Tibial nerve (tissue), 4 donors: Measurements from ENCODE around the gene KMO. TPM values are rescaled to one million over a fixed set of nuclear protein-coding genes. Genes with fewer than 3 reads are reported as not detected.

Experiments
- DNase-seq, 2 donors: peaks; one replicate each; pipeline ENCODE4 v3.0.0-alpha.2; 2019; ENCODE audit warnings: low spot score in 2 of 2
- H3K27ac ChIP-seq, 4 donors: fragments of 200-600 bp; sonication (generic) in 3 of 4; one replicate each; pipeline ENCODE4 v1.5.1; 2017 to 2019; ENCODE audit warnings: mild to moderate bottlenecking in 1 of 4
- H3K27me3 ChIP-seq, 2 donors: fragments of 200-600 bp; sonication (generic) in 1 of 2; one replicate each; pipeline versions ENCODE4 v1.5.1 to v1.6.0; 2017 to 2019
- H3K36me3 ChIP-seq, 3 donors: fragments of 200-600 bp; sonication (generic); one replicate each; pipeline ENCODE4 v1.5.1; 2018 to 2019
- H3K4me1 ChIP-seq, 4 donors: fragments of 200-600 bp; sonication (generic) in 3 of 4; one replicate each; pipeline ENCODE4 v1.5.1; 2017 to 2019
- H3K4me3 ChIP-seq, 4 donors: fragments of 200-600 bp; sonication (generic) in 3 of 4; one replicate each; pipeline ENCODE4 v1.5.1; 2017 to 2019; ENCODE audit warnings: mild to moderate bottlenecking in 1 of 4, moderate library complexity in 1 of 4
- H3K9me3 ChIP-seq, 4 donors: fragments of 200-600 bp; sonication (generic) in 3 of 4; one replicate each; pipeline ENCODE4 v1.5.1; 2017 to 2019
- CTCF ChIP-seq, 5 experiments: fragments of 200-600 bp in 3 of 5; fragments of 450-650 bp in 2 of 5; sonication (generic) in 3 of 5; IDR thresholded peaks; one replicate each; pipeline ENCODE4 v1.5.1; 2016 to 2019; ENCODE audit warnings: antibody characterized with exemption in 5 of 5, mild to moderate bottlenecking in 3 of 5, moderate library complexity in 2 of 5
- EP300 ChIP-seq, 2 donors: sonication (generic); formaldehyde crosslinking; IDR thresholded peaks; one replicate each; pipeline ENCODE4 v1.6.1; 2017; ENCODE audit warnings: antibody characterized with exemption in 2 of 2, mild to moderate bottlenecking in 1 of 2
- POLR2A ChIP-seq, 2 donors: fragments of 450-650 bp; IDR thresholded peaks; one replicate each; pipeline ENCODE4 v1.6.1; 2017; ENCODE audit warnings: antibody characterized with exemption in 2 of 2, mild to moderate bottlenecking in 2 of 2, moderate library complexity in 2 of 2
- WGBS, 2 donors: methylation state at CpG; one replicate each; pipeline ENCODE4 v1.1.5; 2018; 5-methylcytosine and 5-hydroxymethylcytosine counted together
- total RNA-seq, 4 donors: library from RNA; depleted of rRNA; stranded (reverse); fragments of >200 nt; gene quantifications; one replicate each; pipeline ENCODE4 v1.1.0, GENCODE V29; 2016

Gene KMO
- total RNA-seq, 4 donors from 2014 or later, result 0.20 to 4.4 (median 1.8) TPM

GRCh38 chr1:241608379-241609033 lies 76.3 kb downstream of the KMO start:
- H3K27me3 ChIP-seq, result no peaks in the 10 kb centered on the region

GRCh38 chr1:241610056-241610815 lies 78.1 kb downstream of the KMO start:
- DNase-seq, result no peak
- Histone ChIP-seq H3K36me3 (no peaks in the 10 kb centered on the region), H3K4me1 (peaks cover 0 to 6% (median 0%) of the 10 kb centered on the region in 4 donors), H3K27ac (no peak overlapping the region), H3K9me3 (no peaks in the 10 kb centered on the region), H3K4me3 (no peak overlapping the region), H3K27me3 (no peaks in the 10 kb centered on the region)
- WGBS, 2 donors, result 59 to 62% methylated on average over 8 of the region's 8 CpGs
- TF ChIP-seq CTCF (IDR thresholded peaks at IDR 0.05), result no peak

More at GRCh38 chr1:241608379-241609033, 76.3 kb downstream of the KMO start:
- no peaks in the 10 kb centered on the region for H3K9me3 ChIP-seq
- H3K4me1 ChIP-seq, result peaks cover 0 to 16% (median 0%) of the 10 kb centered on the region in 4 donors
- DNase-seq, result no peak
- WGBS, 2 donors, result 34 to 37% methylated on average over 3 of the region's 3 CpGs
- no peak overlapping the region for H3K27ac ChIP-seq
- no peak for TF ChIP-seq POLR2A (IDR thresholded peaks at IDR 0.05)
- peaks cover 0 to 3% (median 0%) of the 10 kb centered on the region in 3 donors for H3K36me3 ChIP-seq
- H3K4me3 ChIP-seq, result no peak overlapping the region

GRCh38 chr1:241611063-241611462 lies 78.9 kb downstream of the KMO start:
- no peak overlapping the region for H3K27ac ChIP-seq
- H3K27me3 ChIP-seq, result no peaks in the 10 kb centered on the region
- TF ChIP-seq POLR2A (IDR thresholded peaks at IDR 0.05) (no peak), EP300 (IDR thresholded peaks at IDR 0.05) (no peak), CTCF (IDR thresholded peaks at IDR 0.05) (peak; percentile 46 to 78 (median 61))
- 7 to 10% methylated on average over 3 of the region's 3 CpGs for WGBS, 2 donors
- peak in 1 of 2 donors; percentile 48 for DNase-seq
- H3K4me3 ChIP-seq, result no peak overlapping the region
- H3K36me3 ChIP-seq, result no peaks in the 10 kb centered on the region
- H3K9me3 ChIP-seq, result no peaks in the 10 kb centered on the region
- H3K4me1 ChIP-seq, result peaks cover 0 to 6% (median 0%) of the 10 kb centered on the region in 4 donors

GRCh38 chr1:241611736-241612135 lies 79.6 kb downstream of the KMO start:
- no peaks in the 10 kb centered on the region for H3K36me3 ChIP-seq
- H3K27me3 ChIP-seq, result no peaks in the 10 kb centered on the region
- H3K27ac ChIP-seq, result peak overlapping the region in 1 of 4 donors; percentile 45
- no peak overlapping the region for H3K4me3 ChIP-seq
- no peak for DNase-seq
- H3K9me3 ChIP-seq, result no peaks in the 10 kb centered on the region
- TF ChIP-seq POLR2A (IDR thresholded peaks at IDR 0.05), result no peak
- no peak for TF ChIP-seq EP300 (IDR thresholded peaks at IDR 0.05)
- TF ChIP-seq CTCF (IDR thresholded peaks at IDR 0.05), result no peak
- 75 to 80% methylated on average over 1 of the region's 1 CpG for WGBS, 2 donors
- peaks cover 0 to 6% (median 0%) of the 10 kb centered on the region in 4 donors for H3K4me1 ChIP-seq

- H3K27me3 ChIP-seq, result no peaks in the 10 kb centered on the region
- DNase-seq, result peak in 1 of 2 donors; percentile 40
- no peaks in the 10 kb centered on the region for H3K36me3 ChIP-seq
- peak overlapping the region in 2 of 4 donors; percentile 4 to 45 for H3K27ac ChIP-seq
- no peak for TF ChIP-seq POLR2A (IDR thresholded peaks at IDR 0.05)
- peak; percentile 14 to 37 for TF ChIP-seq EP300 (IDR thresholded peaks at IDR 0.05)
- 67 to 69% methylated on average over 9 of the region's 9 CpGs for WGBS, 2 donors
- no peaks in the 10 kb centered on the region for H3K9me3 ChIP-seq
- H3K4me1 ChIP-seq, result peaks cover 0 to 6% (median 0%) of the 10 kb centered on the region in 4 donors
- no peak overlapping the region for H3K4me3 ChIP-seq
Measured at GRCh38 chr1:241612533-241613477, 80.6 kb downstream of the KMO start.
